GM21360 (cell line): ENCODE data around the gene ABCB8.

Source experiments
- ATAC-seq: cut with Tn5 transposase; IDR thresholded peaks from one replicate; pipeline ENCODE4 v1.9.1; 2021; ENCODE audit warnings: mild to moderate bottlenecking, moderate library complexity; ENCODE audit not compliant: unreplicated experiment

The ABCB8 gene

GRCh38 chr7:151070574-151070960, 42.3 kb downstream of the ABCB8 start:
- ATAC-seq: no peak

GRCh38 chr7:151071032-151071866, 43.0 kb downstream of the ABCB8 start:
- ATAC-seq: no peak

DNA sequence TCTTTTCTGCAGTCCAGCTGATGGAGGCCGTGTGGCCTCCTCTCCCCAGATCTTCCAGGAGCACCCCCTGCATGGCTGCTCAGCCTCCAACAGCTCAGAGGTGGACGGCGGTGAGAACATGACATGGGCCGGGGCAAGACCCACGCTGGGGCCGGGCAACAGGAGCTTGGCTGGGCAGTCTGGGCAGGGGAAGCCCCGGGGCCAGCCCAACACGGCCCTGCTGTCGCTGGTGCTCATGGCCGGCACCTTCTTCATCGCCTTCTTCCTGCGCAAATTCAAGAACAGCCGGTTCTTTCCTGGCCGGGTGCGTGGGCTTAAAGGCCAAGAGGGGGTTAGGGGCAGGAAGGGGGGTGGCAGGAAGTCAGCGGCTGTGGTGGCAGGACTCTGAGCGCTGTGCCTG, 45.7 kb downstream of the ABCB8 start:
- no peak for ATAC-seq

- ATAC-seq: no peak
These were observed 46.8 kb downstream of the ABCB8 start for GRCh38 chr7:151074817-151075661.

GRCh38 chr7:151075662-151075971, 47.4 kb downstream of the ABCB8 start:
- no peak for ATAC-seq

DNA sequence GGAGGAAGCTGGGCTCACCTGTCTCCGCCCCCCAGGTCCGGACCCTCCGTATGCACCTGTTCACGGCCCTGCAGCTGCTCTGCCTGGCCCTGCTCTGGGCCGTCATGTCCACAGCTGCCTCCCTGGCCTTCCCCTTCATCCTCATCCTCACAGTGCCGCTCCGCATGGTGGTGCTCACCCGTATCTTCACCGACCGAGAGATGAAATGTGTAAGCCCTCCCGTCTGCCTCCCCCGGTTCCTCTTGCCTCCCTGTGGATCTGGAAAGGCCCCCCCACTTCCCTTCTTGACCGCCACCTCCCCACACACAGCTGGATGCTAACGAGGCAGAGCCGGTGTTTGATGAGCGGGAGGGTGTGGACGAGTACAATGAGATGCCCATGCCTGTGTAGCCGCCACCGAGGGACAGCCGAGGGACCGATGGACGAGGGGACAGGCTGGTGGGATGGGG, 47.8 kb downstream of the ABCB8 start:
- ATAC-seq: no peak

DNA sequence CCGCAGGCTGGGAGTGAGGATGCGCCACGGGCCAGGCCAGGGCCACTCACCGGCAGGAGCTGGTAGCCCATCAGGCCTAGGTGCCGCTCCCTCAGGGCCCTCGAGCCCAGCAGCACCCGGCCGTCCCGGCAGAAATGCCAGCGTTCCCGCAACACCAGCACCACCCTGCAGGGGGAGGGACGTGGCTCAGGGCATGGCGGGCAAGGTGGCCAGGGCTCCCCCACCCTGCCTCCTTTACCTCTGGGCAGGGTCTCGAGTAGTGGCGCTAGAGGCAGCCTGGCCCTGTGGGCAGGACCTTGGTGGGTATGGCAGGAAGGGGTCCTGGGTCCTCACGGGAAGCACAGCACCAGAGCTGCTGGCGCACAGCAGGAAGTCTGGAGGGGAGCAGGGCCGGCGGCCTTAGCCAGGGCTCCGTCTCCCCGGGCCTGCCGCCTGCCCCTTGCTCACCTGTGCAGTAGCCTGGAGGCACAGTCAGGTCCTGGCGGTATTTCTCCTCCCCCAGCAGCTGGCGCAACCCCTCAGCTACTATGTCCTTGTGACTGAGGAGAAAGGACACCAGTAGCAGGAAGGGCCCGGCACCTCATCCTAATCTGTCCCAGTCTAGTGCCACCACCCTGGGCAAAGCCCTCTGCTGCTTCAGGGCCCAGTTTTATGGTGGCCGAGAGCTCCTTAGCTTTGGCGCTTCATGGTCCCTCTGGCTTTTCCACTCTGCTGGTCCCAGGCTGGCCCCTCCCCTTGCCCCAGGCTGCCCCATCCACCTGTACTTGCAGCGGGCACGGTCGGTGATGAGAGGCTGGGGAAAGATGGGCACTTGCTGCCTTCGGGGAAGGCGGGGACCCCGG, 48.8 kb downstream of the ABCB8 start:
- ATAC-seq: no peak

DNA sequence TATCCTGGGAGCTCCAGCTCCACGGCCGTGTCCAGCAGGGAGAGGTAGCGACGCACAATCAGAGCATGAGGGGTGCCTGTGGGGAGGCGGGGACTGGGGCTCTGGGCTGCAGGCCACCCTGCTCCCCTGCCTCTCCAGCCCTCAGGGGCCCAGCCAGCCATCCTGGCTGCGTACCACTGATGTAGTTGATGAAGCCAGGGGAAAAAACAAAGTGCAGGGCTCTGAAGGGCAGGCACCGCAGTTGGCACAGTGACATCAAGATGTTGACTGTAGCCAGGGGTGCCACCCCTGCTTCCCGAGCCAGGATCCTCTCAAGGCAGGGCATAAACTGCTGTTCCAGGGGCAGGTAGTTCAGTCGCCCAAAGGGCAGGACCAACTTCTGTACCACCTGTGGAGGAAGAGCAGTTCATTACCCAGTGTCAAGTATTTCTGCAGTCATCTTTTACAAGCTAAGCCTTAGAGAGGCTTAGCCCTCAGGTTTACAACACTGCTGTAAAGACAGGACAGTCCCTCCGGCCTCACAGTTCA, 49.5 kb downstream of the ABCB8 start:
- ATAC-seq: no peak

- ATAC-seq: no peak
These were observed 50.2 kb downstream of the ABCB8 start for GRCh38 chr7:151078233-151079040.

- no peak for ATAC-seq
These were observed 51.1 kb downstream of the ABCB8 start for GRCh38 chr7:151079199-151079910.

DNA sequence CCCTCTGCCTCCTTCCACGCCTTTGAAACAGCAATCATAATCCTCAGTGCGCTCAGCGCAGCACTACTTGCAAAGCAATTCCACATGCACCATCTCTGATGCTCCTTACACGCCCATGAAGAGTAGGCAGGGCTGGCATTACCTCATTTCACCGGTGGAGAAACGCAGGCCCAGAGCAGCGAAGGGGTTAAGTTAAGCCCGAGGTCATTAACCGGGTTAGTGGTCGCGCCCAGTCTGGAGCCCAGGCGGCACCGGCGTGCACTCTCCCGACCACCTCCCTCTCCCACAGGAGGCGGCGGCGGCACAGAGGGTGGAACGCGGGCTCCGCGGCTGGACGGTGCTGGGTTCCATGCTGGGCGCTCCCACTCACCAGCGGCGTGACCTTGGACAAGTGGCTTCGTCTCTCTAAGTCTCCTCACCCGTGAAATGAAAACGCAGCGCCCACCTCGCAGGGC, 51.8 kb downstream of the ABCB8 start:
- ATAC-seq: no peak

DNA sequence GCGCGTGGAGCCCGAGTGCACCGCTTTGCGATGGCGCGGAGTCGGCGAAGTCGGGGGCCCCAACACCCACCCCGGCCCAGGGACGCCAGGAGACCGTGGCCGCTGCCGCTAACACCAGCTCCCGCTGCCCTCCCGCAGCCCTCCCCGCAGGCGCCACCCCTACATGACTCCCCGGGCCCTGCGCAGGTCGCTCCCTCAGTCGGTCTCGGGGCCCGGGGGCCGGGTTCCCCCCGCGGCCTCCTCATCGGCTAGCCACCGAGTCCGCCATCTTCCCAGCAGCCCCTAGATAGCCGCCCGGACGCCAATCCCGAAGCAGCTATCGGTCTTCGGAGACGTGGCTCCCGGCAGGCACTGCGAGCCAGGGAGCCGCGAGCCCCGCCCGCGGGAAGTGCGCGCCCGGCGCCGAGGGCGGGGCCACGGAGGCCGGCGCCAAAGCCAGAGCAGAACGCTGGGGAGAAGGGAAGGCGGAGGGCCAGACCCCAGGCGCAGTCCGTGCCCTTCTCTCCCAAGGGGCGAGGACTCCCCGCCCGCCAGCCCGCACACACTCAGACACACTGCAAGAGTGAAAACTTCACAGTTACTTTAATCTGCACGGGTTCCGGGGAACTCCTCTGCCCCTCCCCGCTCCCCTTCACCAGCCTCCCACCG, 52.4 kb downstream of the ABCB8 start, which contains the start of gene FASTK:
FASTK (minus strand) TSS at position 288 of the 648 bp plus-strand sequence; CDS start at position 245, 43 bp downstream.
- ATAC-seq: peak; percentile 75

DNA sequence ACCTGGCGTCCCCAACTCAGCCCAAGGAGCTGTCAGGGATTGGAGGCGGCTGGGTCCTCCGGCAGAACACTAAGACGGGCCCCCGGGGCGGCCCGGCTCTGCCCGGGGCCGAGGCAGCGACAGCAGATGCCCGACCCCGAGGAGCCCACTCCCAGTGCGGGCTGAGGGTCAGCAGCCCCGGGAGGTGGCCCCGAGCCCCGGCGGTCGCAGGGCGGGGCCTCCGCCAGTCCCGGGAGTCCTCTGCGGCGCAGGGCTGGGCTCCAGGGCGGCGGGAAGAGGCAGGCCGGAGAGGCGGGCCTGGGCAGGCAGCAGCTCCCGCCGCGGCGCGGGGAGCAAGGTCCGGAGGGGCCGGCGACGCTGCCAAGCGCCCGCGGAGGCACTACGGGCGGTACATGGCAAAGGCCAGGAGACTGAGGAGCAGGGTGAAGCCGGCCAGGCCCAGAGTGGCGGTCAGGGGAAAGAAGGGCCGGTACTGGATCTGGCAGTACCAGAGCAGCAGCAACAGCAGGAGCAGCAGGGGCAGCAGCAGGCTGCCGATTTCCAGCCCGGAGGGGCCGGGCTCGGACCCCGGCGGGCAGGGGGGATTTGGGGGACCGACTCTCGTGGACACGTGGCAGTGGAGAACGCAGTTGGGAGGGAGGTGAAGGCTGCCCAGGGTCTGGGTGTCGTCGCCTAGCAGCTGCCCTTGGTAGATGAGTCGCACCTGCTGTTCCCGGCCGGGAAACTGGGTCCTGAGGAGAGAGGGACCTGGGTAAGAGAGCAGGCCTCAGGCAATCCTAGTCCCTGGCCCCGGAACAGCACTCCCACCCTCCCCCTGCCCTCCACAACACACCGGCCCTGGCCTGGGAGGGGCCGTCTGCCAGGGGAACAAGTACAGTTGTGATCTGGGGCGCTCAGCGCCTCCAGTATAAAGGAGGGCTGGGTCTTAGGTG, 53.2 kb downstream of the ABCB8 start:
- no peak for ATAC-seq

DNA sequence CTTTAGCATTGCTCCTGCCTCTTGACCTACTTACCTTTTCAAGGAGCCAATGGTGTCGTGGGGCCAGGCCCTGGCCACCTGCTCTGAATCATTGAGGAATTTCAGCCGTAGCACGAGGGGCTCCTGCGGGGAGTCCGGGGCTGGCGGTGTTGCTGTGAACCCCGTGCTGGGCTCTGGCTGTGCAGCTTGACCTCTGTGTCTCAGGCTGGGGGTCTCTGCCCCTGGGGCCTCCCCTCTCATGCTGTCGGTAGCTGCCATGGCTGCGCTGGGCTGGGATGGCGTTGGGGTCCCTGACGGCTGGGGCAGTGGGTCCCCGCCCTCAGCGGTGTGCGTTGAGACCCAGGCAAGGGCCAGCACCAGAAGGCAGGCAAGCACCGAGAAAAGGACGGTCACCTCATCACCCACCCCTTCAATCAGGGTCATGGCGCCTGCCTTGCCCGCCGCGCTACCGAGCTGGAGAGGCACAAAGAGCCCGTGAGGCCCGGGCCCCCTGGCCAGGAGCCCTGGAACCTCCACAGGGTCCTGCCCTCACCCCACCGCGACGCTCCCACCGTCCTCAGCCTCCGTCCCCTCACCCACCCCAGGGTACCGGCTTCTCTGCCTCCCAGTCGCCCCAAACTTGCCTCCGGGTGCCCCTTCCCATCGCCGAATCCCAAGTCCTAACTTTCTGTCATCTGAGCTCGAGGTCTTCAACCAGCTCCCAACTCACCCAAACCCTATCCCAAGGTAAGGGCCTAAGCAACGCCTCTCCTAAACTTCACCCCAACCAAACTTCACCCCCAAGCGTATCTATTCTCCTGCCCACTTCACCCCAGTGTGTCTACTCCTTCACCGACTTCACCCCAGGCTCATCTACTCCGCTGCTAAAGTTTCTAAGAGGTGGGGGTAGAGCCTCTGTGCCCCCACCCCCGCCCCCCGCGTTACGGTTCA, 54.2 kb downstream of the ABCB8 start:
- no peak for ATAC-seq

- ATAC-seq: peak; percentile 40
These were observed 55.0 kb downstream of the ABCB8 start, which contains the start of gene TMUB1 for GRCh38 chr7:151083071-151083823. Gene TMUB1, minus strand, starts transcription at chr7:151083493. Its CDS starts 930 bp downstream, at chr7:151082563.

GRCh38 chr7:151083824-151084160, 55.5 kb downstream of the ABCB8 start:
- no peak for ATAC-seq
